Lower leg skin (tissue), 4 donors: ENCODE data around the gene PRR35. TPM values are rescaled to one million over a fixed set of nuclear protein-coding genes. Genes with fewer than 3 reads are reported as not detected.

Experiments used
- DNase-seq, 2 donors: peaks; one replicate each; pipeline ENCODE4 v3.0.0-alpha.2; 2019; ENCODE audit warnings: low spot score in 2 of 2
- H3K4me3 ChIP-seq: fragments of 200-600 bp; sonication (generic); 2 replicates; pipeline ENCODE4 v1.5.1; 2017; ENCODE audit warnings: mild to moderate bottlenecking, low read depth; ENCODE audit not compliant: poor library complexity, severe bottlenecking
- POLR2A ChIP-seq, 2 donors: fragments of 450-650 bp; IDR thresholded peaks; one replicate each; pipeline ENCODE4 v1.6.1; 2016 to 2017; ENCODE audit warnings: antibody characterized with exemption in 2 of 2, mild to moderate bottlenecking in 1 of 2, moderate library complexity in 1 of 2
- WGBS, 2 donors: methylation state at CpG; one replicate each; pipeline ENCODE4 v1.1.5; 2018; 5-methylcytosine and 5-hydroxymethylcytosine counted together
- intact Hi-C: fragments of 100-400 bp; cut with DNase I; formaldehyde crosslinking; loops from one replicate; pipeline ENCODE4 v1.15.0; 2023; ENCODE audit warnings: low total_unique reads
- total RNA-seq, 4 donors: library from RNA; depleted of rRNA; stranded (reverse); fragments of >200 nt; gene quantifications; one replicate each; pipeline ENCODE4 v1.1.0, GENCODE V29; 2016
- TF ChIP-seq, protein P1 (sequence below), 3 donors: fragments of 450-650 bp; IDR thresholded peaks; one replicate each; pipeline ENCODE4 v1.5.1; 2016; ENCODE audit warnings: antibody characterized with exemption in 3 of 3, mild to moderate bottlenecking in 3 of 3, moderate library complexity in 2 of 3

Gene PRR35
- total RNA-seq, 4 donors from 2014 or later, result not detected

DNA sequence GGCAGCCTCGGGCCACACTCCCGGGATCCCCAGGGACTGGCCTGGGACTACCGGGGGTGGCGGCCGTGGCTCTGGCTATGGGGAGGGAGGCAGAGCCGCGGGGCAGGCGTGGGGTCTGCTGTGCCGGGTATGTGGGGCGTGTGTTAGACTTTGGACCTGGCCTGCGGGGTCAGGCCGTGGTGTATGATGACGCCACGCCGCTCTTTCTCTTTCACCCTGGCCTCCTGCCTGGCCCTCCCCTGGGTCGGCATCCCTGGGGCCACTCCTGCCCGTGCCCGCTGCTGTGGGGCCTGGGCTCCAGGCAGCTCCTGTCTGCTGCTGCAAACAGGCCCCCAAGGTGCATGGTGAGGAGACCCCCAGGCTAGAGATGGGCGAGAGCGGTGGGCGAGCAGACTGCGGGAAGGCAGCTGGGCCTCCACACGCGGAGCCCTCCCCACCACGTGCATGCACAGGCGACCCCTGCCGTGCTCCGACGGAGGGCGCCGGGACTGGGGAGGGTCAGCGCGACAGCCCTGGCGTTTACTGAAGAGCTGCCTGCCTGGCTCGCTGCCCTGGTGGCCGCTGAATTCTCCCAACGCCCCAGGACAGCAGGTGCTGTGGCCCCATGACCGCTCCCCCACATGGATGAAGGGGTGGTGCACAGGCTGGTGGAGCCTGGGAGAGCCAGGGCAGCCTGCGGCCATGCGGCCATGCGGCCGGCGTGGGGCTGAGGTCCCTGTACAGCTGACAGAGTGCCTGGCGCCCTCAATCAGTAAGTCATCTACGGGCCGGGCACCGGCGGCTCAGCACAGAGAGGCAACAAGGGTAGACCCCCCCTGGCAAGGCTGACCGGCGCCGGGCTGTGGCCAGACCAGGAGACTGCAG lies 16.7 kb upstream of the PRR35 start:
- intact Hi-C loops, result loop anchor here (10.0 kb wide), 1 partner anchor 121 kb away; the partner anchor contains the start of gene RHOT2
- TF ChIP-seq POLR2A (IDR thresholded peaks at IDR 0.05), result no peak
- TF ChIP-seq, protein P1, sequence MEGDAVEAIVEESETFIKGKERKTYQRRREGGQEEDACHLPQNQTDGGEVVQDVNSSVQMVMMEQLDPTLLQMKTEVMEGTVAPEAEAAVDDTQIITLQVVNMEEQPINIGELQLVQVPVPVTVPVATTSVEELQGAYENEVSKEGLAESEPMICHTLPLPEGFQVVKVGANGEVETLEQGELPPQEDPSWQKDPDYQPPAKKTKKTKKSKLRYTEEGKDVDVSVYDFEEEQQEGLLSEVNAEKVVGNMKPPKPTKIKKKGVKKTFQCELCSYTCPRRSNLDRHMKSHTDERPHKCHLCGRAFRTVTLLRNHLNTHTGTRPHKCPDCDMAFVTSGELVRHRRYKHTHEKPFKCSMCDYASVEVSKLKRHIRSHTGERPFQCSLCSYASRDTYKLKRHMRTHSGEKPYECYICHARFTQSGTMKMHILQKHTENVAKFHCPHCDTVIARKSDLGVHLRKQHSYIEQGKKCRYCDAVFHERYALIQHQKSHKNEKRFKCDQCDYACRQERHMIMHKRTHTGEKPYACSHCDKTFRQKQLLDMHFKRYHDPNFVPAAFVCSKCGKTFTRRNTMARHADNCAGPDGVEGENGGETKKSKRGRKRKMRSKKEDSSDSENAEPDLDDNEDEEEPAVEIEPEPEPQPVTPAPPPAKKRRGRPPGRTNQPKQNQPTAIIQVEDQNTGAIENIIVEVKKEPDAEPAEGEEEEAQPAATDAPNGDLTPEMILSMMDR (IDR thresholded peaks at IDR 0.05), result no peak
- DNase-seq, result no peak
- 90 to 95% methylated on average over 44 to 46 of the region's 51 CpGs for WGBS, 2 donors
- H3K4me3 ChIP-seq, result no peak overlapping the region

GRCh38 chr16:544517-544916 lies 15.7 kb upstream of the PRR35 start:
- H3K4me3 ChIP-seq, result no peak overlapping the region
- WGBS, 2 donors, result 93 to 96% methylated on average over 28 to 45 of the region's 46 CpGs
- TF ChIP-seq, protein P1 (IDR thresholded peaks at IDR 0.05), result no peak
- no peak for TF ChIP-seq POLR2A (IDR thresholded peaks at IDR 0.05)
- DNase-seq, result no peak
- intact Hi-C loops, result loop anchor here (10.0 kb wide), 1 partner anchor 120 kb away; the partner anchor contains the start of gene RHOT2

DNA sequence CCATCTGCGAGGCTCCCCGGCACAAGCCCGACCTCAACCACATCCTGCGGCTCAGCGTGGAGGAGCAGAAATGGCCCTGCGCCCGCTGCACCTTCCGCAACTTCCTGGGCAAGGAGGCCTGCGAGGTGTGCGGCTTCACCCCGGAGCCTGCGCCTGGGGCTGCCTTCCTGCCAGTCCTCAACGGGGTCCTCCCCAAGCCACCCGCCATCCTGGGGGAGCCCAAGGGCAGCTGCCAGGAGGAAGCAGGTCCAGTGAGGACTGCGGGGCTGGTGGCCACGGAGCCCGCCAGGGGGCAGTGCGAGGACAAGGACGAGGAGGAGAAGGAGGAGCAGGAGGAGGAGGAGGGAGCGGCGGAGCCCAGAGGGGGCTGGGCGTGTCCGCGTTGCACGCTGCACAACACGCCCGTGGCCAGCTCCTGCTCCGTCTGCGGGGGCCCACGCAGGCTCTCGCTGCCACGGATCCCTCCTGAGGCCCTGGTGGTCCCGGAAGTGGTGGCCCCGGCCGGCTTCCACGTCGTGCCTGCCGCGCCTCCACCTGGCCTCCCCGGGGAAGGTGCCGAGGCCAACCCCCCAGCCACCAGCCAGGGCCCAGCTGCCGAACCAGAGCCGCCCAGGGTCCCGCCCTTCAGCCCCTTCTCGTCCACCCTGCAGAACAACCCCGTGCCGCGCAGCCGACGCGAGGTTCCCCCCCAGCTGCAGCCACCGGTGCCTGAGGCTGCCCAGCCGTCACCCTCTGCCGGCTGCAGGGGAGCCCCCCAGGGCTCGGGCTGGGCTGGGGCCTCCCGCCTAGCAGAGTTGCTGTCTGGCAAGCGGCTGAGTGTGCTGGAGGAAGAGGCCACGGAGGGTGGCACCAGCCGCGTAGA lies 13.1 kb upstream of the PRR35 start:
- peak in 1 of 2 donors; percentile 54 for DNase-seq
- H3K4me3 ChIP-seq, result no peak overlapping the region
- intact Hi-C loops, result loop anchor here (10.0 kb wide), 1 partner anchor 118 kb away; the partner anchor contains the start of gene RHOT2
- 56 to 70% methylated on average over 22 to 41 of the region's 60 CpGs for WGBS, 2 donors
- TF ChIP-seq, protein P1 (IDR thresholded peaks at IDR 0.05), result no peak
- no peak for TF ChIP-seq POLR2A (IDR thresholded peaks at IDR 0.05)

DNA sequence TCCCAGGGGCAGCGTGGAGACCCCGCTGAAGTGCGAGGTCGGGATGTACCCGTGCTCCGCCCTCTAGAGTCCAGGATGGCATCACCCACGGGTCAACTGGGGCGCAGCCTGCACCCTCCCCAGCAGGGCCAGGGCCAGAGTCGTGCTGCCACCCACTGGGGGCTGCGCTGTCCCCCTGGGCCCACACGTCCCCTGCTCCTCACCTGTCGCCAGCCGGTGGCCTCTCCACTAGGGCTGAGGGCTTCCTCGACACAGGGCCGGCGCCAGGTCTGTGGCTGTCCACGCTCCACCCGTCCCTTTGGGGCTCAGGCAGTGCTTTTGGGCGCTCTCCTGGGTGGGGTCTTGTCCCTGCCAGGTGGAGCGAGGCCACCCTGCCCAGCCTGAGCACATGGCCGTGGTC lies 11.6 kb upstream of the PRR35 start:
- intact Hi-C loops, result loop anchor here (10.0 kb wide), 1 partner anchor 116 kb away; the partner anchor contains the start of gene RHOT2
- DNase-seq, result no peak
- WGBS, 2 donors, result 95 to 97% methylated on average over 19 of the region's 21 CpGs
- no peak for TF ChIP-seq POLR2A (IDR thresholded peaks at IDR 0.05)
- TF ChIP-seq, protein P1 (IDR thresholded peaks at IDR 0.05), result no peak
- H3K4me3 ChIP-seq, result no peak overlapping the region

DNA sequence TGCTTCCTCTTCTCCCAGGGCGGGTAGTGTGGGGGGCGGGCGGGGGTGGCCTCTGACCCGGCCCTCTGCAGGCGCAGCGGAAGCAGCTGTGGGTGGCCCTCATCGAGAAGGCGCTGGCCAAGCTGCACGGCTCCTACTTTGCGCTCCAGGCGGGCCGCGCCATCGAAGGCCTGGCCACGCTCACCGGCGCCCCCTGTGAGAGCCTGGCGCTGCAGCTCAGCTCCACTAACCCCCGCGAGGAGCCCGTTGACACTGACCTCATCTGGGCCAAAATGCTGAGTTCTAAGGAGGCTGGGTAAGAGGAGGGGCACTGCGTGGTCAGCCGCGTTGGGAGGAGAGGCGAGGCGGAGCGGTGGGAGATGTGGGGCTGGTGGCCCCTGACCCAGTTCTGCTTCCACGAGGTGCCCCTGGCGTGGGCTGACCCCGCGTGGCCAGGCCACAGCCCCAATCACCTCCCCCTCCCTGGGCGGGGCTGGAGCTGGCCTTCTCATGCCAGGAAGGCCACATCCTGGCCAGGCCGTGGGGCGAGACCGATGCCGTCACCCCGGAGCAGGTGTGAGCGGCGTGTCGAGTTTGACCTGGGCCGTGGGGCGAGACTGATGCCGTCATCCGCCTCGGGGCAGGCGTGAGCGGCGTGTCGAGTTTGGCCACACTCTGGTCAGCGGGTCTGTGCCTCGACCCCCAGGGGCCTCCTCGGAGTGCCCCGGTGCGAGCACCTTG lies 10.5 kb upstream of the PRR35 start:
- no peak overlapping the region for H3K4me3 ChIP-seq
- intact Hi-C loops, result loop anchor here (10.0 kb wide), 1 partner anchor 115 kb away; the partner anchor contains the start of gene RHOT2
- no peak for TF ChIP-seq POLR2A (IDR thresholded peaks at IDR 0.05)
- TF ChIP-seq, protein P1 (IDR thresholded peaks at IDR 0.05), result no peak
- no peak for DNase-seq
- WGBS, 2 donors, result 93 to 95% methylated on average over 46 to 51 of the region's 54 CpGs
